ENCODE measurements around the gene NQO1. TPM values are rescaled to one million over a fixed set of nuclear protein-coding genes. Genes with fewer than 3 reads are reported as not detected.
"Not testable (repeated sequence)": the region's sequence is repeated elsewhere in the genome, so short reads cannot be mapped to it uniquely, and the experiment has no call there.

The NQO1 gene
- total RNA-seq, 2 donors from 2014 or later, result 126 to 141 TPM

GRCh38 chr16:69762814-69763598, 36.6 kb upstream of the NQO1 start:
- Mint-ChIP-seq H3K27ac (peak overlapping the region; percentile 98), H3K4me3 (peak overlapping the region; percentile 92), H3K36me3 (ENCODE audit: low read depth) (peaks cover 11% of the 10 kb centered on the region), H3K4me1 (peaks cover 7% of the 10 kb centered on the region), H3K9me3 (peaks cover 4% of the 10 kb centered on the region), H3K27me3 (ENCODE audit: insufficient read depth) (peaks cover 2% of the 10 kb centered on the region)
- peaks cover 6% of the 10 kb centered on the region for H3K9me3 ChIP-seq (ENCODE audit: control insufficient read depth, low read length)
- no peak for TF ChIP-seq CTCF (conservative IDR thresholded peaks at IDR 0.05)
- no peaks in the 10 kb centered on the region for H3K27me3 ChIP-seq (ENCODE audit: control insufficient read depth, insufficient read depth, low read length, poor library complexity, severe bottlenecking)
- H3K4me3 ChIP-seq (ENCODE audit: low read length), result peak overlapping the region; percentile 100
- no peak overlapping the region for H3K27ac ChIP-seq (ENCODE audit: low read depth, low read length)
- DNase-seq, result no peak
- H3K9ac ChIP-seq (ENCODE audit: extremely low read depth, low read length, poor library complexity, severe bottlenecking), result peak overlapping the region; percentile 76
- H3K36me3 ChIP-seq (ENCODE audit: control insufficient read depth, insufficient read depth, low read length), result no peaks in the 10 kb centered on the region
- no peaks in the 10 kb centered on the region for H3K4me1 ChIP-seq (ENCODE audit: control insufficient read depth, insufficient read depth, low read length)
- WGBS, 2 experiments (ENCODE audit: insufficient coverage in 1 of 2, insufficient read length in 1 of 2), result 25 to 43% methylated on average over 11 to 14 of the region's 14 CpGs

GRCh38 chr16:69761983-69762813, 35.8 kb upstream of the NQO1 start, which contains the start of gene WWP2:
Gene WWP2 (plus strand): TSS chr16:69762332. CDS start chr16:69787011, 24,679 bp downstream.
- no peaks in the 10 kb centered on the region for H3K9me3 Mint-ChIP-seq
- Histone ChIP-seq H3K9me3 (ENCODE audit: control insufficient read depth, low read length) (peaks cover 2% of the 10 kb centered on the region), H3K9ac (ENCODE audit: extremely low read depth, low read length, poor library complexity, severe bottlenecking) (peak within 1 kb of the TSS; percentile 76), H3K27me3 (ENCODE audit: control insufficient read depth, insufficient read depth, low read length, poor library complexity, severe bottlenecking) (no peaks in the 10 kb centered on the region), H3K27ac (ENCODE audit: low read depth, low read length) (no peak within 1 kb of the TSS), H3K4me1 (ENCODE audit: control insufficient read depth, insufficient read depth, low read length) (no peaks in the 10 kb centered on the region), H3K4me3 (ENCODE audit: low read length) (peak within 1 kb of the TSS; percentile 100), H3K36me3 (ENCODE audit: control insufficient read depth, insufficient read depth, low read length) (no peaks in the 10 kb centered on the region)
- H3K27ac Mint-ChIP-seq, result peak within 1 kb of the TSS; percentile 98
- H3K4me1 Mint-ChIP-seq, result peaks cover 7% of the 10 kb centered on the region
- no peak for TF ChIP-seq CTCF (conservative IDR thresholded peaks at IDR 0.05)
- H3K36me3 Mint-ChIP-seq (ENCODE audit: low read depth), result peaks cover 9% of the 10 kb centered on the region
- H3K27me3 Mint-ChIP-seq (ENCODE audit: insufficient read depth), result peaks cover 6% of the 10 kb centered on the region
- H3K4me3 Mint-ChIP-seq, result peak within 1 kb of the TSS; percentile 92
- peak; percentile 93 for DNase-seq
- 1 to 6% methylated on average over 14 to 68 of the region's 68 CpGs for WGBS, 2 experiments (ENCODE audit: insufficient coverage in 1 of 2, insufficient read length in 1 of 2)

- not testable (repeated sequence) for H3K9me3 Mint-ChIP-seq; H3K4me1 ChIP-seq (ENCODE audit: control insufficient read depth, insufficient read depth, low read length); H3K36me3 Mint-ChIP-seq (ENCODE audit: low read depth); H3K27ac Mint-ChIP-seq; H3K27ac ChIP-seq (ENCODE audit: low read depth, low read length); DNase-seq; H3K9ac ChIP-seq (ENCODE audit: extremely low read depth, low read length, poor library complexity, severe bottlenecking); H3K4me1 Mint-ChIP-seq; H3K4me3 ChIP-seq (ENCODE audit: low read length); H3K9me3 ChIP-seq (ENCODE audit: control insufficient read depth, low read length); H3K27me3 ChIP-seq (ENCODE audit: control insufficient read depth, insufficient read depth, low read length, poor library complexity, severe bottlenecking); H3K36me3 ChIP-seq (ENCODE audit: control insufficient read depth, insufficient read depth, low read length); H3K4me3 Mint-ChIP-seq; H3K27me3 Mint-ChIP-seq (ENCODE audit: insufficient read depth)
- WGBS, 2 experiments (ENCODE audit: insufficient coverage in 1 of 2, insufficient read length in 1 of 2), result 94 to 96% methylated on average over 13 of the region's 13 CpGs
Observed at GRCh38 chr16:69757375-69757774, 31.0 kb upstream of the NQO1 start.
